Panc1 (cell line): Measurements from ENCODE around the gene LSM6. TPM values are rescaled to one million over a fixed set of nuclear protein-coding genes. Genes with fewer than 3 reads are reported as not detected.

ENCODE experiments used
- ATAC-seq: fragments of 200-7000 bp; cut with Tn5 transposase; 2 replicates; pipeline ENCODE4 v1.9.1; 2020; ENCODE audit warnings: mild to moderate bottlenecking, moderate library complexity
- BruUV-seq: library from RNA; stranded (reverse); fragments of 400-500 nt; replicated peaks from 2 replicates; lab custom pipeline; 2021; lab: Mats Ljungman, UMichigan
- CTCF ChIA-PET: fragments of 300-600 bp; sonication (Branson Sonifier 250); formaldehyde crosslinking; loops from one replicate; lab custom pipeline; 2022; ENCODE audit warnings: antibody characterized with exemption; lab: Charles Lee
- POLR2A ChIA-PET: fragments of 300-600 bp; sonication (Branson Sonifier 250); formaldehyde crosslinking; loops from one replicate; lab custom pipeline; 2022; ENCODE audit warnings: antibody characterized with exemption; lab: Charles Lee
- DNase-seq: peaks from one replicate; pipeline ENCODE4 v3.0.0-alpha.2; 2010; ENCODE audit warnings: low read depth, low spot score
- H3K27ac ChIP-seq: 2 replicates; pipeline ENCODE4 v1.5.1; 2011; ENCODE audit warnings: mild to moderate bottlenecking, low read length, inconsistent platforms
- H3K27me3 ChIP-seq: fragments of 200-500 bp; sonication (Bioruptor generic); 2 replicates; pipeline ENCODE4 v1.6.0; 2014; ENCODE audit warnings: low read length, inconsistent platforms; ENCODE audit not compliant: control insufficient read depth, insufficient read depth
- H3K36me3 ChIP-seq: fragments of 200-500 bp; sonication (Bioruptor generic); 2 replicates; pipeline ENCODE4 v1.5.1; 2014; ENCODE audit warnings: inconsistent platforms, mild to moderate bottlenecking, low read length, moderate library complexity; ENCODE audit not compliant: control insufficient read depth, insufficient read depth
- H3K4me1 ChIP-seq: 2 replicates; pipeline ENCODE4 v1.5.1; 2011; ENCODE audit warnings: inconsistent platforms, mild to moderate bottlenecking, low read length, moderate library complexity; ENCODE audit not compliant: control insufficient read depth, insufficient read depth
- H3K4me3 ChIP-seq, 2 experiments: 2 replicates each; pipeline ENCODE4 v1.5.1; 2011 to 2012; ENCODE audit warnings: low read depth in 2 of 2, low read length in 2 of 2, mild to moderate bottlenecking in 2 of 2, inconsistent platforms in 1 of 2, moderate library complexity in 1 of 2
- H3K9me3 ChIP-seq: fragments of 200-500 bp; sonication (Bioruptor generic); 2 replicates; pipeline ENCODE4 v1.5.1; 2014; ENCODE audit warnings: low read depth, mild to moderate bottlenecking, inconsistent platforms, low read length, moderate library complexity; ENCODE audit not compliant: control insufficient read depth, insufficient read depth
- CTCF ChIP-seq: fragments of 450-650 bp; IDR thresholded peaks from 2 replicates; pipeline ENCODE4 v1.5.1; 2017; ENCODE audit warnings: mild to moderate bottlenecking
- POLR2AphosphoS5 ChIP-seq: IDR thresholded peaks from 2 replicates; pipeline ENCODE4 v1.6.1; 2012; ENCODE audit warnings: mild to moderate bottlenecking, low read depth, low read length, moderate library complexity
- REST ChIP-seq, 2 experiments: IDR thresholded peaks; 2 replicates each; pipeline ENCODE4 v1.6.1; 2011 to 2012; ENCODE audit warnings: low read depth in 2 of 2, control low read depth in 1 of 2, low read length in 1 of 2, mild to moderate bottlenecking in 1 of 2, moderate library complexity in 1 of 2; ENCODE audit not compliant: insufficient read depth in 1 of 2
- SIN3A ChIP-seq: IDR thresholded peaks from 2 replicates; pipeline ENCODE4 v1.6.1; 2012; ENCODE audit warnings: low read depth, mild to moderate bottlenecking, low read length, moderate library complexity, borderline replicate concordance; ENCODE audit not compliant: insufficient read depth
- TCF7L2 ChIP-seq: IDR thresholded peaks from 2 replicates; pipeline ENCODE4 v1.6.1; 2011; ENCODE audit warnings: mild to moderate bottlenecking, low read depth, low read length, inconsistent platforms
- in situ Hi-C: cut with HindIII; loops from 2 replicates; pipeline ENCODE4 v1.10.0; 2016; ENCODE audit warnings: low sequenced_read_pairs, low pct_unique_long_range_greater_than_20kb
- intact Hi-C: fragments of 100-400 bp; cut with micrococcal nuclease; formaldehyde crosslinking; loops from one replicate; pipeline ENCODE4 v1.10.0; 2022; ENCODE audit not compliant: unreplicated experiment
- total RNA-seq: library from RNA; stranded (reverse); gene quantifications from one replicate; pipeline ENCODE4 v1.2.1, GENCODE V29; 2021; ENCODE audit not compliant: unreplicated experiment

The LSM6 gene
- total RNA-seq, 1 experiment from 2014 or later = 15.9 TPM

- DNase-seq = no peak
- BruUV-seq = no TSS peak
- CTCF ChIA-PET = no interaction called here
These were observed 35.9 kb downstream of the LSM6 start for GRCh38 chr4:146211440-146211839.

GRCh38 chr4:146212781-146213180 is 37.3 kb downstream of the LSM6 start:
- CTCF ChIA-PET = no interaction called here
- ATAC-seq = no peak

More at GRCh38 chr4:146211440-146211839, 35.9 kb downstream of the LSM6 start:
- in situ Hi-C loops (no loop called here), intact Hi-C loops (no loop called here)
- Histone ChIP-seq H3K4me3 (no peak overlapping the region), H3K27ac (no peak overlapping the region), H3K36me3 (no peaks in the 10 kb centered on the region), H3K4me1 (no peaks in the 10 kb centered on the region), H3K9me3 (no peaks in the 10 kb centered on the region), H3K27me3 (no peaks in the 10 kb centered on the region)
- ATAC-seq = no peak
- POLR2A ChIA-PET = no interaction called here
- TF ChIP-seq CTCF (no peak), SIN3A (no peak), REST (IDR thresholded peaks at IDR 0.05; ENCODE audit: insufficient read depth in 1 of 2, low read depth in 2 of 2, low read length in 1 of 2) (no peak), POLR2AphosphoS5 (no peak), TCF7L2 (no peak)

DNA sequence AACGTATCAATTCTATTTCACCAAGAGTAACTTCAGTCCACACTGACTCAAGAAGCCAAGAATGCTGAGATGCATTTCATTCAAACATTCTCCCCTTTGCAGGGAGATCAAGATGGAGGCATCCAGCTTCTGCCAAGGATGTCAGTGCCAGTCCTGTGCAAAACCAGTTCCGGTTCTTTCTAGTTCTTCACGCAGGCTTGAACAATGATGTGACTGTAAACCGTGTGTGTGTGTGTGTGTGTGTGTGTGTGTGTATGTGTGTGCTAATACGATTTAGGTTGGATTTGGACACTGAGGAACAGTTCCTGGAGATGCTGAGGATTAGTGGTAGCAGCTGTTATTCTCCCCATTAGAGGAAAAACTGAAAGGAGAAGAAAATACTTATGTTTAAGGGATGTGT is 38.7 kb downstream of the LSM6 start, which contains the start of gene REELD1:
Gene REELD1 (plus strand): TSS at position 301 of the 400 bp plus-strand sequence. CDS start 2,415 bp downstream, outside the sequence.
- in situ Hi-C loops (no loop called here), intact Hi-C loops (no loop called here)

More at GRCh38 chr4:146212781-146213180, 37.3 kb downstream of the LSM6 start:
- Histone ChIP-seq H3K4me3 (no peak overlapping the region), H3K27me3 (no peaks in the 10 kb centered on the region), H3K27ac (no peak overlapping the region), H3K36me3 (no peaks in the 10 kb centered on the region), H3K9me3 (no peaks in the 10 kb centered on the region), H3K4me1 (no peaks in the 10 kb centered on the region)
- BruUV-seq = no TSS peak
- TF ChIP-seq TCF7L2 (no peak), POLR2AphosphoS5 (no peak)
- POLR2A ChIA-PET = no interaction called here
- in situ Hi-C loops (no loop called here), intact Hi-C loops (no loop called here)
- no peak for DNase-seq

More for the DNA sequence above, 38.7 kb downstream of the LSM6 start, which contains the start of gene REELD1:
- TF ChIP-seq CTCF (no peak), REST (IDR thresholded peaks at IDR 0.05; ENCODE audit: insufficient read depth in 1 of 2, low read depth in 2 of 2, low read length in 1 of 2) (no peak), SIN3A (no peak), POLR2AphosphoS5 (no peak), TCF7L2 (no peak)
- no peak within 1 kb of the TSS for H3K4me3 ChIP-seq
- BruUV-seq = no TSS peak
- H3K4me1 ChIP-seq = no peaks in the 10 kb centered on the region
- H3K9me3 ChIP-seq = no peaks in the 10 kb centered on the region
- ChIA-PET CTCF (interaction anchor here (0.5 kb wide), 1 partner anchor 356 kb away, joined by 5 read pairs; no protein-coding TSS in a partner anchor), POLR2A (no interaction called here)
- no peak within 1 kb of the TSS for H3K27ac ChIP-seq
- no peaks in the 10 kb centered on the region for H3K27me3 ChIP-seq
- no peaks in the 10 kb centered on the region for H3K36me3 ChIP-seq
- no peak for DNase-seq
- ATAC-seq = no peak
